HEK293 (cell line): Measurements from ENCODE around the gene SYT2.

Experiments
- IKZF3 ChIP-seq: fragments of 450-650 bp; IDR thresholded peaks from 2 replicates; pipeline ENCODE4 v1.5.0; 2018; ENCODE audit warnings: missing biosample characterization, mild to moderate bottlenecking, missing genetic modification characterization, moderate library complexity
- TCF7L2 ChIP-seq: IDR thresholded peaks from 2 replicates; pipeline ENCODE4 v1.6.1; 2011; ENCODE audit warnings: low read depth, mild to moderate bottlenecking, inconsistent platforms, low read length, moderate library complexity, borderline replicate concordance
- YY1 ChIP-seq: fragments of 450-650 bp; formaldehyde crosslinking; IDR thresholded peaks from 2 replicates; pipeline ENCODE4 v1.5.1; 2018; ENCODE audit warnings: missing biosample characterization, missing genetic modification characterization
- ZFP3 ChIP-seq: fragments of 450-650 bp; formaldehyde crosslinking; IDR thresholded peaks from 2 replicates; pipeline ENCODE4 v1.5.1; 2016; ENCODE audit warnings: low read depth, missing biosample characterization, missing genetic modification characterization
- ZNF146 ChIP-seq: fragments of 450-650 bp; formaldehyde crosslinking; IDR thresholded peaks from 2 replicates; pipeline ENCODE4 v1.5.1; 2016; ENCODE audit warnings: missing biosample characterization, missing genetic modification characterization
- ZNF274 ChIP-seq, 2 experiments: fragments of 200-500 bp in 1 of 2; fragments of 450-650 bp in 1 of 2; sonication (Bioruptor generic) in 1 of 2; formaldehyde crosslinking in 1 of 2; IDR thresholded peaks; 2 replicates each; pipeline versions ENCODE4 v1.5.1 to v1.6.1; 2014 to 2016; ENCODE audit warnings: borderline replicate concordance in 1 of 2, inconsistent platforms in 1 of 2, low read length in 1 of 2, missing biosample characterization in 1 of 2, missing genetic modification characterization in 1 of 2
- ZNF366 ChIP-seq: fragments of 450-650 bp; formaldehyde crosslinking; conservative IDR thresholded peaks from 2 replicates; pipeline ENCODE4 v1.5.1; 2016; ENCODE audit warnings: missing biosample characterization, missing genetic modification characterization
- ZNF514 ChIP-seq: fragments of 450-650 bp; formaldehyde crosslinking; IDR thresholded peaks from 2 replicates; pipeline ENCODE4 v1.5.1; 2016; ENCODE audit warnings: missing biosample characterization, missing genetic modification characterization
- ZNF549 ChIP-seq: fragments of 450-650 bp; IDR thresholded peaks from 2 replicates; pipeline ENCODE4 v1.5.1; 2018; ENCODE audit warnings: missing biosample characterization, missing genetic modification characterization, mild to moderate bottlenecking, inconsistent platforms, moderate library complexity
- ZNF624 ChIP-seq: fragments of 450-650 bp; formaldehyde crosslinking; IDR thresholded peaks from 2 replicates; pipeline ENCODE4 v1.5.1; 2017; ENCODE audit warnings: missing biosample characterization, missing genetic modification characterization
- TF ChIP-seq, protein P1 (sequence below): fragments of 450-650 bp; formaldehyde crosslinking; IDR thresholded peaks from 2 replicates; pipeline ENCODE4 v1.5.1; 2017; ENCODE audit warnings: missing biosample characterization, missing genetic modification characterization
- TF ChIP-seq, protein P2 (sequence below): fragments of 450-650 bp; formaldehyde crosslinking; IDR thresholded peaks from 2 replicates; pipeline ENCODE4 v1.5.1; 2016; ENCODE audit warnings: missing biosample characterization, missing genetic modification characterization
- TF ChIP-seq, protein P3 (sequence below): fragments of 450-650 bp; formaldehyde crosslinking; IDR thresholded peaks from 2 replicates; pipeline ENCODE4 v1.5.1; 2016; ENCODE audit warnings: missing biosample characterization, missing genetic modification characterization
- TF ChIP-seq, protein P4 (sequence below): fragments of 450-650 bp; formaldehyde crosslinking; IDR thresholded peaks from 2 replicates; pipeline ENCODE4 v1.5.1; 2016; ENCODE audit warnings: missing biosample characterization, missing genetic modification characterization

DNA sequence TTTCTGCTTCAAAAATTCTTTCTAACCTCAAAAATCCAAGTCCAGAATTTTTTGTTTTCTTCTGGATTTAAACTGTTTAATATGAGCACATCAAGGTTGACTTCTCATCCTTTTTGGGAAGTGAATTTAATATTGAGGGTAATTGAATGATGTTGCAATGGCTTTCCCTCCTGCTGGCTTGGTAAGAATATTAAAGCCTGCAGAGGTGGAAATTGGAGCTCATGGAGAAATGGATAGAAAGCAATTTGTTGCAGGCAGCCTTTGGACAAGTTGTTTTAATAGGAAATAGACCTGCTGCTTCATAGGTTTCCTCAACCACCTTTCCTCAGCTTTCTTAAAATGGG is 124.7 kb downstream of the SYT2 start:
- no peak for TF ChIP-seq ZNF366
- TF ChIP-seq, protein P1, sequence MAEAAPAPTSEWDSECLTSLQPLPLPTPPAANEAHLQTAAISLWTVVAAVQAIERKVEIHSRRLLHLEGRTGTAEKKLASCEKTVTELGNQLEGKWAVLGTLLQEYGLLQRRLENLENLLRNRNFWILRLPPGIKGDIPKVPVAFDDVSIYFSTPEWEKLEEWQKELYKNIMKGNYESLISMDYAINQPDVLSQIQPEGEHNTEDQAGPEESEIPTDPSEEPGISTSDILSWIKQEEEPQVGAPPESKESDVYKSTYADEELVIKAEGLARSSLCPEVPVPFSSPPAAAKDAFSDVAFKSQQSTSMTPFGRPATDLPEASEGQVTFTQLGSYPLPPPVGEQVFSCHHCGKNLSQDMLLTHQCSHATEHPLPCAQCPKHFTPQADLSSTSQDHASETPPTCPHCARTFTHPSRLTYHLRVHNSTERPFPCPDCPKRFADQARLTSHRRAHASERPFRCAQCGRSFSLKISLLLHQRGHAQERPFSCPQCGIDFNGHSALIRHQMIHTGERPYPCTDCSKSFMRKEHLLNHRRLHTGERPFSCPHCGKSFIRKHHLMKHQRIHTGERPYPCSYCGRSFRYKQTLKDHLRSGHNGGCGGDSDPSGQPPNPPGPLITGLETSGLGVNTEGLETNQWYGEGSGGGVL: no peak
- TF ChIP-seq, protein P2, sequence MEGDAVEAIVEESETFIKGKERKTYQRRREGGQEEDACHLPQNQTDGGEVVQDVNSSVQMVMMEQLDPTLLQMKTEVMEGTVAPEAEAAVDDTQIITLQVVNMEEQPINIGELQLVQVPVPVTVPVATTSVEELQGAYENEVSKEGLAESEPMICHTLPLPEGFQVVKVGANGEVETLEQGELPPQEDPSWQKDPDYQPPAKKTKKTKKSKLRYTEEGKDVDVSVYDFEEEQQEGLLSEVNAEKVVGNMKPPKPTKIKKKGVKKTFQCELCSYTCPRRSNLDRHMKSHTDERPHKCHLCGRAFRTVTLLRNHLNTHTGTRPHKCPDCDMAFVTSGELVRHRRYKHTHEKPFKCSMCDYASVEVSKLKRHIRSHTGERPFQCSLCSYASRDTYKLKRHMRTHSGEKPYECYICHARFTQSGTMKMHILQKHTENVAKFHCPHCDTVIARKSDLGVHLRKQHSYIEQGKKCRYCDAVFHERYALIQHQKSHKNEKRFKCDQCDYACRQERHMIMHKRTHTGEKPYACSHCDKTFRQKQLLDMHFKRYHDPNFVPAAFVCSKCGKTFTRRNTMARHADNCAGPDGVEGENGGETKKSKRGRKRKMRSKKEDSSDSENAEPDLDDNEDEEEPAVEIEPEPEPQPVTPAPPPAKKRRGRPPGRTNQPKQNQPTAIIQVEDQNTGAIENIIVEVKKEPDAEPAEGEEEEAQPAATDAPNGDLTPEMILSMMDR: no peak
- no peak for TF ChIP-seq ZNF624 (tag by site-specific recombination)
- TF ChIP-seq ZNF514 (tag by site-specific recombination): no peak
- no peak for TF ChIP-seq IKZF3 (tag by site-specific recombination)
- TF ChIP-seq, protein P3, sequence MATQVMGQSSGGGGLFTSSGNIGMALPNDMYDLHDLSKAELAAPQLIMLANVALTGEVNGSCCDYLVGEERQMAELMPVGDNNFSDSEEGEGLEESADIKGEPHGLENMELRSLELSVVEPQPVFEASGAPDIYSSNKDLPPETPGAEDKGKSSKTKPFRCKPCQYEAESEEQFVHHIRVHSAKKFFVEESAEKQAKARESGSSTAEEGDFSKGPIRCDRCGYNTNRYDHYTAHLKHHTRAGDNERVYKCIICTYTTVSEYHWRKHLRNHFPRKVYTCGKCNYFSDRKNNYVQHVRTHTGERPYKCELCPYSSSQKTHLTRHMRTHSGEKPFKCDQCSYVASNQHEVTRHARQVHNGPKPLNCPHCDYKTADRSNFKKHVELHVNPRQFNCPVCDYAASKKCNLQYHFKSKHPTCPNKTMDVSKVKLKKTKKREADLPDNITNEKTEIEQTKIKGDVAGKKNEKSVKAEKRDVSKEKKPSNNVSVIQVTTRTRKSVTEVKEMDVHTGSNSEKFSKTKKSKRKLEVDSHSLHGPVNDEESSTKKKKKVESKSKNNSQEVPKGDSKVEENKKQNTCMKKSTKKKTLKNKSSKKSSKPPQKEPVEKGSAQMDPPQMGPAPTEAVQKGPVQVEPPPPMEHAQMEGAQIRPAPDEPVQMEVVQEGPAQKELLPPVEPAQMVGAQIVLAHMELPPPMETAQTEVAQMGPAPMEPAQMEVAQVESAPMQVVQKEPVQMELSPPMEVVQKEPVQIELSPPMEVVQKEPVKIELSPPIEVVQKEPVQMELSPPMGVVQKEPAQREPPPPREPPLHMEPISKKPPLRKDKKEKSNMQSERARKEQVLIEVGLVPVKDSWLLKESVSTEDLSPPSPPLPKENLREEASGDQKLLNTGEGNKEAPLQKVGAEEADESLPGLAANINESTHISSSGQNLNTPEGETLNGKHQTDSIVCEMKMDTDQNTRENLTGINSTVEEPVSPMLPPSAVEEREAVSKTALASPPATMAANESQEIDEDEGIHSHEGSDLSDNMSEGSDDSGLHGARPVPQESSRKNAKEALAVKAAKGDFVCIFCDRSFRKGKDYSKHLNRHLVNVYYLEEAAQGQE (tag by site-specific recombination): no peak
- TF ChIP-seq, protein P4, sequence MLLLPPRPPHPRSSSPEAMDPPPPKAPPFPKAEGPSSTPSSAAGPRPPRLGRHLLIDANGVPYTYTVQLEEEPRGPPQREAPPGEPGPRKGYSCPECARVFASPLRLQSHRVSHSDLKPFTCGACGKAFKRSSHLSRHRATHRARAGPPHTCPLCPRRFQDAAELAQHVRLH: no peak
- TF ChIP-seq YY1 (tag by site-specific recombination): no peak
- TF ChIP-seq ZNF549 (tag by site-specific recombination): no peak
- no peak for TF ChIP-seq ZFP3
- no peak for TF ChIP-seq ZNF274 (IDR thresholded peaks at IDR 0.05; ENCODE audit: low read length)
- TF ChIP-seq ZNF274 (tag by site-specific recombination; IDR thresholded peaks at IDR 0.05; ENCODE audit: borderline replicate concordance): no peak
- TF ChIP-seq ZNF146 (tag by site-specific recombination): no peak
- no peak for TF ChIP-seq TCF7L2
